HL-60 (cell line): ENCODE measurements around the gene CCNYL1.

ENCODE experiments used
- CTCF ChIP-seq: IDR thresholded peaks from one replicate; pipeline ENCODE4 v1.5.1; 2011; ENCODE audit warnings: low read length, control low read depth, inconsistent platforms; ENCODE audit not compliant: insufficient read depth
- GABPA ChIP-seq: IDR thresholded peaks from 2 replicates; pipeline ENCODE4 v1.6.1; 2012; ENCODE audit warnings: low read depth
- POLR2AphosphoS5 ChIP-seq: IDR thresholded peaks from 2 replicates; pipeline ENCODE4 v1.6.1; 2012; ENCODE audit warnings: low read depth
- SPI1 ChIP-seq: IDR thresholded peaks from 2 replicates; pipeline ENCODE4 v1.6.1; 2012; ENCODE audit warnings: low read depth, mild to moderate bottlenecking, borderline replicate concordance
- TF ChIP-seq, protein P1 (sequence below): IDR thresholded peaks from 2 replicates; pipeline ENCODE4 v1.6.1; 2012; ENCODE audit warnings: low read depth; ENCODE audit not compliant: insufficient replicate concordance

- TF ChIP-seq CTCF (no peak), POLR2AphosphoS5 (no peak), SPI1 (no peak), GABPA (no peak)
- TF ChIP-seq, protein P1, sequence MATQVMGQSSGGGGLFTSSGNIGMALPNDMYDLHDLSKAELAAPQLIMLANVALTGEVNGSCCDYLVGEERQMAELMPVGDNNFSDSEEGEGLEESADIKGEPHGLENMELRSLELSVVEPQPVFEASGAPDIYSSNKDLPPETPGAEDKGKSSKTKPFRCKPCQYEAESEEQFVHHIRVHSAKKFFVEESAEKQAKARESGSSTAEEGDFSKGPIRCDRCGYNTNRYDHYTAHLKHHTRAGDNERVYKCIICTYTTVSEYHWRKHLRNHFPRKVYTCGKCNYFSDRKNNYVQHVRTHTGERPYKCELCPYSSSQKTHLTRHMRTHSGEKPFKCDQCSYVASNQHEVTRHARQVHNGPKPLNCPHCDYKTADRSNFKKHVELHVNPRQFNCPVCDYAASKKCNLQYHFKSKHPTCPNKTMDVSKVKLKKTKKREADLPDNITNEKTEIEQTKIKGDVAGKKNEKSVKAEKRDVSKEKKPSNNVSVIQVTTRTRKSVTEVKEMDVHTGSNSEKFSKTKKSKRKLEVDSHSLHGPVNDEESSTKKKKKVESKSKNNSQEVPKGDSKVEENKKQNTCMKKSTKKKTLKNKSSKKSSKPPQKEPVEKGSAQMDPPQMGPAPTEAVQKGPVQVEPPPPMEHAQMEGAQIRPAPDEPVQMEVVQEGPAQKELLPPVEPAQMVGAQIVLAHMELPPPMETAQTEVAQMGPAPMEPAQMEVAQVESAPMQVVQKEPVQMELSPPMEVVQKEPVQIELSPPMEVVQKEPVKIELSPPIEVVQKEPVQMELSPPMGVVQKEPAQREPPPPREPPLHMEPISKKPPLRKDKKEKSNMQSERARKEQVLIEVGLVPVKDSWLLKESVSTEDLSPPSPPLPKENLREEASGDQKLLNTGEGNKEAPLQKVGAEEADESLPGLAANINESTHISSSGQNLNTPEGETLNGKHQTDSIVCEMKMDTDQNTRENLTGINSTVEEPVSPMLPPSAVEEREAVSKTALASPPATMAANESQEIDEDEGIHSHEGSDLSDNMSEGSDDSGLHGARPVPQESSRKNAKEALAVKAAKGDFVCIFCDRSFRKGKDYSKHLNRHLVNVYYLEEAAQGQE, result no peak
Measured at GRCh38 chr2:207674266-207674774, 37.1 kb upstream of the CCNYL1 start.
